A549 (cell line): ENCODE results near the gene SPSB3.

Experiments used
- CEBPB ChIP-seq, 2 experiments: fragments of >200 bp in 1 of 2; sonication (Bioruptor Twin) in 1 of 2; formaldehyde crosslinking in 1 of 2; IDR thresholded peaks; 2 replicates each; pipeline ENCODE4 v1.6.1; 2012 to 2016
- EHMT2 ChIP-seq: fragments of 200-600 bp; sonication (generic); IDR thresholded peaks from 2 replicates; pipeline ENCODE4 v1.6.1; 2016; ENCODE audit warnings: antibody characterized with exemption, low read depth, mild to moderate bottlenecking, moderate library complexity
- EP300 ChIP-seq, 2 experiments: fragments of >200 bp; sonication (Bioruptor Twin); formaldehyde crosslinking; IDR thresholded peaks; 2 replicates in 1 of 2; 3 replicates in 1 of 2; pipeline ENCODE4 v1.6.1; 2016 to 2017
- KDM5A ChIP-seq: fragments of 200-600 bp; sonication (generic); IDR thresholded peaks from 2 replicates; pipeline ENCODE4 v1.6.1; 2016; ENCODE audit warnings: antibody characterized with exemption, mild to moderate bottlenecking
- MYC ChIP-seq: IDR thresholded peaks from 2 replicates; pipeline ENCODE4 v1.6.1; 2012; ENCODE audit warnings: mild to moderate bottlenecking, inconsistent platforms, low read length, improper control_type of control experiment, borderline replicate concordance
- POLR2A ChIP-seq: IDR thresholded peaks from 2 replicates; pipeline ENCODE4 v1.6.1; 2012; ENCODE audit warnings: mild to moderate bottlenecking, low read length
- RAD21 ChIP-seq, 2 experiments: fragments of >200 bp in 1 of 2; sonication (Bioruptor Twin) in 1 of 2; formaldehyde crosslinking in 1 of 2; IDR thresholded peaks in 1 of 2; conservative IDR thresholded peaks in 1 of 2; 2 replicates in 1 of 2; 3 replicates in 1 of 2; pipeline ENCODE4 v1.6.1; 2012 to 2018; ENCODE audit warnings: inconsistent platforms in 1 of 2
- RCOR1 ChIP-seq: fragments of 150-350 bp; IDR thresholded peaks from 2 replicates; pipeline ENCODE4 v1.6.1; 2014; ENCODE audit warnings: antibody characterized with exemption, low read length, low read depth
- REST ChIP-seq: fragments of 200-600 bp; sonication (generic); IDR thresholded peaks from 2 replicates; pipeline ENCODE4 v1.6.1; 2016; ENCODE audit warnings: antibody characterized with exemption, mild to moderate bottlenecking, moderate library complexity
- TF ChIP-seq, protein P1 (sequence below): fragments of >200 bp; sonication (Bioruptor Twin); formaldehyde crosslinking; IDR thresholded peaks from 3 replicates; pipeline ENCODE4 v1.5.1; 2016
- TF ChIP-seq, protein P2 (sequence below): fragments of 450-650 bp; IDR thresholded peaks from 2 replicates; pipeline ENCODE4 v1.6.1; 2014; ENCODE audit warnings: antibody characterized with exemption

- TF ChIP-seq MYC: no peak
- TF ChIP-seq, protein P1, sequence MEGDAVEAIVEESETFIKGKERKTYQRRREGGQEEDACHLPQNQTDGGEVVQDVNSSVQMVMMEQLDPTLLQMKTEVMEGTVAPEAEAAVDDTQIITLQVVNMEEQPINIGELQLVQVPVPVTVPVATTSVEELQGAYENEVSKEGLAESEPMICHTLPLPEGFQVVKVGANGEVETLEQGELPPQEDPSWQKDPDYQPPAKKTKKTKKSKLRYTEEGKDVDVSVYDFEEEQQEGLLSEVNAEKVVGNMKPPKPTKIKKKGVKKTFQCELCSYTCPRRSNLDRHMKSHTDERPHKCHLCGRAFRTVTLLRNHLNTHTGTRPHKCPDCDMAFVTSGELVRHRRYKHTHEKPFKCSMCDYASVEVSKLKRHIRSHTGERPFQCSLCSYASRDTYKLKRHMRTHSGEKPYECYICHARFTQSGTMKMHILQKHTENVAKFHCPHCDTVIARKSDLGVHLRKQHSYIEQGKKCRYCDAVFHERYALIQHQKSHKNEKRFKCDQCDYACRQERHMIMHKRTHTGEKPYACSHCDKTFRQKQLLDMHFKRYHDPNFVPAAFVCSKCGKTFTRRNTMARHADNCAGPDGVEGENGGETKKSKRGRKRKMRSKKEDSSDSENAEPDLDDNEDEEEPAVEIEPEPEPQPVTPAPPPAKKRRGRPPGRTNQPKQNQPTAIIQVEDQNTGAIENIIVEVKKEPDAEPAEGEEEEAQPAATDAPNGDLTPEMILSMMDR: no peak
- no peak for TF ChIP-seq CEBPB (IDR thresholded peaks at IDR 0.05)
- TF ChIP-seq RCOR1: no peak
- TF ChIP-seq REST: no peak
- no peak for TF ChIP-seq RAD21 (conservative IDR thresholded peaks at IDR 0.05 in 1 of 2, IDR thresholded peaks at IDR 0.05 in 1 of 2)
- TF ChIP-seq EHMT2: no peak
- TF ChIP-seq EP300 (IDR thresholded peaks at IDR 0.05): no peak
- no peak for TF ChIP-seq KDM5A
- no peak for TF ChIP-seq POLR2A
- TF ChIP-seq, protein P2, sequence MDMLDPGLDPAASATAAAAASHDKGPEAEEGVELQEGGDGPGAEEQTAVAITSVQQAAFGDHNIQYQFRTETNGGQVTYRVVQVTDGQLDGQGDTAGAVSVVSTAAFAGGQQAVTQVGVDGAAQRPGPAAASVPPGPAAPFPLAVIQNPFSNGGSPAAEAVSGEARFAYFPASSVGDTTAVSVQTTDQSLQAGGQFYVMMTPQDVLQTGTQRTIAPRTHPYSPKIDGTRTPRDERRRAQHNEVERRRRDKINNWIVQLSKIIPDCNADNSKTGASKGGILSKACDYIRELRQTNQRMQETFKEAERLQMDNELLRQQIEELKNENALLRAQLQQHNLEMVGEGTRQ: no peak
These were observed 36.0 kb upstream of the SPSB3 start for GRCh38 chr16:1818204-1818872.
